GM23248 (cell line): Measurements from ENCODE around the gene MDM1.

Experiments
- EZH2 ChIP-seq: fragments of 200-600 bp; sonication (generic); IDR thresholded peaks from 2 replicates; pipeline ENCODE4 v1.6.1; 2018; ENCODE audit warnings: antibody characterized with exemption, mild to moderate bottlenecking; ENCODE audit not compliant: insufficient read depth, poor library complexity, severe bottlenecking
- EZH2phosphoT487 ChIP-seq: fragments of 200-600 bp; sonication (generic); IDR thresholded peaks from 2 replicates; pipeline ENCODE4 v1.6.1; 2018; ENCODE audit warnings: antibody characterized with exemption, moderate library complexity, mild to moderate bottlenecking, low read depth; ENCODE audit not compliant: insufficient read depth

DNA sequence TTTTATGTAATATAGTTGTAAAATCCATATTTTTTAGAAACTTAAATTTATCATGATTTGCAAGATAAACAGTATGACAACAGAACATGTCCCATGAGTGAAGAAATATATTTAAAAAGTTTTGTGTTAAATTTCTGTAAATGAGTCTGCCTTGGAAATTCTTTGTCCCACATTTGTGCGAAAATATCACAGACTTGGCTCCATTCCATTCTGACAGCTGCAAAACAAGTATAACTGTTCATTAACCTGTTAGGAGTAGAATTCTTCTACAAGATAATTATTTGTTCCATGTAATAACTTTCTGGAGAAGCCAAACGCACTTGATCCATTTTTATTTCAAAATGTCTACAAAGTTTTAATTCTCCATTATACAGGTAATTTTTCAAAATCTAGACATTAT, 37.9 kb downstream of the MDM1 start:
- TF ChIP-seq EZH2phosphoT487 (no peak), EZH2 (no peak)
